ENCODE data around the gene PCDHA1. TPM values are rescaled to one million over a fixed set of nuclear protein-coding genes. Genes with fewer than 3 reads are reported as not detected.
A peak's percentile ranks its signal among the peaks of the same experiment; 100 is the strongest.
"Not testable (repeated sequence)": the region's sequence is repeated elsewhere in the genome, so short reads cannot be mapped to it uniquely, and the experiment has no call there.

The PCDHA1 gene
- total RNA-seq, 1 experiment from 2014 or later, result not detected

DNA sequence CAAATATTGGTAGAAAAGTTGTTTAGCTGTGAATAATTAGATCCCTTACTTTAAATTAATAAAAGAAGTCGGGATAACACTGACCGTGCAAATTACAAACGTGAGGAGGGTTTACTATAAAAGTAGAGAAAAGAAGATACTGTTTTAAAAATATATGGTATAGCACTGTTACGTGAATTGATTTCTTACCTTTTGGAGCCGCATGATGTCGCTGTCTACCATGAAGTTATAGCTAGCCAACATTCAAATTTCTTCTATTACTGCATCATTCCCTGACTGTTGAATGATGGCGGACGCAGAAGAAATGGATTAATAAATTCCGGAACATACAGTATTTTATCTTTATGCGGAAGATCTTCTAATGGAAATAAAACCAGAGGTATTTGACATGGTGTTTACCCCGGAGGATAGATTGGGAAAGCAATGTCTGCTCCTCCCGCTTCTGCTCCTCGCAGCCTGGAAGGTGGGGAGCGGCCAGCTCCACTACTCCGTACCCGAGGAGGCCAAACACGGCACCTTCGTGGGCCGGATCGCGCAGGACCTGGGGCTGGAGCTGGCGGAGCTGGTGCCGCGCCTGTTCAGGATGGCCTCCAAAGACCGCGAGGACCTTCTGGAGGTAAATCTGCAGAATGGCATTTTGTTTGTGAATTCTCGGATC is 41.9 kb downstream of the PCDHA1 start, which contains the start of gene PCDHA6:
TSS of gene PCDHA6 (plus strand) at position 257 of the 658 bp plus-strand sequence. CDS start at position 389, 132 bp downstream.
- no peak within 1 kb of the TSS for H3K27ac Mint-ChIP-seq (ENCODE audit: low read depth, unreplicated experiment)
- TF ChIP-seq, protein P1, sequence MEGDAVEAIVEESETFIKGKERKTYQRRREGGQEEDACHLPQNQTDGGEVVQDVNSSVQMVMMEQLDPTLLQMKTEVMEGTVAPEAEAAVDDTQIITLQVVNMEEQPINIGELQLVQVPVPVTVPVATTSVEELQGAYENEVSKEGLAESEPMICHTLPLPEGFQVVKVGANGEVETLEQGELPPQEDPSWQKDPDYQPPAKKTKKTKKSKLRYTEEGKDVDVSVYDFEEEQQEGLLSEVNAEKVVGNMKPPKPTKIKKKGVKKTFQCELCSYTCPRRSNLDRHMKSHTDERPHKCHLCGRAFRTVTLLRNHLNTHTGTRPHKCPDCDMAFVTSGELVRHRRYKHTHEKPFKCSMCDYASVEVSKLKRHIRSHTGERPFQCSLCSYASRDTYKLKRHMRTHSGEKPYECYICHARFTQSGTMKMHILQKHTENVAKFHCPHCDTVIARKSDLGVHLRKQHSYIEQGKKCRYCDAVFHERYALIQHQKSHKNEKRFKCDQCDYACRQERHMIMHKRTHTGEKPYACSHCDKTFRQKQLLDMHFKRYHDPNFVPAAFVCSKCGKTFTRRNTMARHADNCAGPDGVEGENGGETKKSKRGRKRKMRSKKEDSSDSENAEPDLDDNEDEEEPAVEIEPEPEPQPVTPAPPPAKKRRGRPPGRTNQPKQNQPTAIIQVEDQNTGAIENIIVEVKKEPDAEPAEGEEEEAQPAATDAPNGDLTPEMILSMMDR (IDR thresholded peaks at IDR 0.05; ENCODE audit: unreplicated experiment), result peak; percentile 37

DNA sequence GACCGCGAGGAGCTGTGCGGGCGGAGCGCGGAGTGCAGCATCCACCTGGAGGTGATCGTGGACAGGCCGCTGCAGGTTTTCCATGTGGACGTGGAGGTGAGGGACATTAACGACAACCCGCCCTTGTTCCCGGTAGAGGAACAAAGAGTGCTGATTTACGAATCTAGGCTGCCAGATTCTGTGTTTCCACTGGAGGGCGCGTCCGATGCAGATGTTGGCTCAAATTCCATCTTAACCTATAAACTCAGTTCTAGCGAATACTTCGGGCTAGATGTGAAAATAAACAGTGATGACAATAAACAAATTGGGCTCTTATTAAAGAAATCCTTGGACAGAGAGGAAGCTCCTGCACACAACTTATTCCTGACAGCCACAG is 42.4 kb downstream of the PCDHA1 start:
- peak; percentile 8 for DNase-seq (ENCODE audit: unreplicated experiment)
- Mint-ChIP-seq H3K4me3 (ENCODE audit: unreplicated experiment) (peak overlapping the region; percentile 81), H3K4me1 (ENCODE audit: insufficient read depth, unreplicated experiment) (no peaks in the 10 kb centered on the region), H3K9me3 (ENCODE audit: unreplicated experiment) (peaks cover 9% of the 10 kb centered on the region), H3K36me3 (ENCODE audit: insufficient read depth, unreplicated experiment) (peaks cover 5% of the 10 kb centered on the region), H3K27ac (ENCODE audit: low read depth, unreplicated experiment) (no peak overlapping the region), H3K27me3 (ENCODE audit: insufficient read depth, unreplicated experiment) (no peaks in the 10 kb centered on the region)
- intact Hi-C loops (cut with micrococcal nuclease), result no loop called here
- TF ChIP-seq, protein P1 (IDR thresholded peaks at IDR 0.05; ENCODE audit: unreplicated experiment), result peak; percentile 15
- BruUV-seq (replicated peaks), result no TSS peak
- ChIA-PET CTCF (interaction anchor here (0.8 to 3.8 kb wide), 7 partner anchors 10 to 735 kb away, joined by 3 to 27 read pairs (median 5); partner anchors contain the start of gene PCDHA4), POLR2A (interaction anchor here (1.2 to 2.6 kb wide), 3 partner anchors 21 to 221 kb away, joined by 3 to 19 read pairs (median 8); no protein-coding TSS in a partner anchor)

More for the DNA sequence above, 41.9 kb downstream of the PCDHA1 start, which contains the start of gene PCDHA6:
- ChIA-PET POLR2A (interaction anchor here (1.2 to 2.6 kb wide), 3 partner anchors 20 to 221 kb away, joined by 3 to 19 read pairs (median 8); no protein-coding TSS in a partner anchor), CTCF (interaction anchor here (0.6 to 3.8 kb wide), 10 partner anchors 9 to 773 kb away, joined by 3 to 27 read pairs (median 4); partner anchors contain the start of gene PCDHA4)
- Mint-ChIP-seq H3K27me3 (ENCODE audit: insufficient read depth, unreplicated experiment) (no peaks in the 10 kb centered on the region), H3K4me1 (ENCODE audit: insufficient read depth, unreplicated experiment) (no peaks in the 10 kb centered on the region), H3K4me3 (ENCODE audit: unreplicated experiment) (peak within 1 kb of the TSS; percentile 81), H3K36me3 (ENCODE audit: insufficient read depth, unreplicated experiment) (peaks cover 5% of the 10 kb centered on the region), H3K9me3 (ENCODE audit: unreplicated experiment) (peaks cover 4% of the 10 kb centered on the region)
- TSS peak; percentile 39 for BruUV-seq (replicated peaks)
- intact Hi-C loops (cut with micrococcal nuclease), result loop anchor here (1.0 kb wide), 1 partner anchor 213 kb away; no protein-coding TSS in a partner anchor
- peak; percentile 48 for DNase-seq (ENCODE audit: unreplicated experiment)

DNA sequence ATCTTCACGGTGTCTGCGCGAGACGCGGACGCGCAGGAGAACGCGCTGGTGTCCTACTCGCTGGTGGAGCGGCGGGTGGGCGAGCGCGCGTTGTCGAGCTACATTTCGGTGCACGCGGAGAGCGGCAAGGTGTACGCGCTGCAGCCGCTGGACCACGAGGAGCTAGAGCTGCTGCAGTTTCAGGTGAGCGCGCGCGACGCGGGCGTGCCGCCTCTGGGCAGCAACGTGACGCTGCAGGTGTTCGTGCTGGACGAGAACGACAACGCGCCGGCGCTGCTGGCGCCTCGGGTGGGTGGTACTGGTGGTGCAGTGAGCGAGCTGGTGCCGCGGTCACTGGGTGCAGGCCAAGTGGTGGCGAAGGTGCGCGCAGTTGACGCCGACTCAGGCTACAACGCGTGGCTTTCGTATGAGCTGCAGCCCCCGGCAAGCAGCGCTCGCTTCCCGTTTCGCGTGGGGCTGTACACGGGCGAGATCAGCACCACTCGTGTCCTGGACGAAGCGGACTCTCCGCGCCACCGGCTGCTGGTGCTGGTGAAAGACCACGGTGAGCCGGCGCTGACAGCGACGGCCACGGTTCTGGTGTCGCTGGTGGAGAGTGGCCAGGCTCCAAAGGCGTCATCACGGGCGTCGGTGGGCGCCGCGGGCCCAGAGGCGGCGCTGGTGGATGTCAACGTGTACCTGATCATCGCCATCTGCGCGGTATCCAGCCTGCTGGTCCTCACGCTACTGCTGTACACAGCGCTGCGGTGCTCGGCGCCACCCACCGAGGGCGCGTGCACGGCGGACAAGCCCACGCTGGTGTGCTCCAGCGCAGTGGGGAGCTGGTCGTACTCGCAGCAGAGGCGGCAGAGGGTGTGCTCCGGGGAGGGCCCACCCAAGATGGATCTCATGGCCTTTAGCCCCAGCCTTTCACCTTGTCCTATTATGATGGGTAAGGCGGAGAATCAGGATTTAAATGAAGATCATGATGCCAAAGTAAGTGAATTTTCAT is 43.9 kb downstream of the PCDHA1 start:
- DNase-seq (ENCODE audit: unreplicated experiment); H3K9me3 Mint-ChIP-seq (ENCODE audit: unreplicated experiment); H3K4me1 Mint-ChIP-seq (ENCODE audit: insufficient read depth, unreplicated experiment); BruUV-seq (replicated peaks); H3K4me3 Mint-ChIP-seq (ENCODE audit: unreplicated experiment); H3K27me3 Mint-ChIP-seq (ENCODE audit: insufficient read depth, unreplicated experiment); POLR2A ChIA-PET; intact Hi-C loops (cut with micrococcal nuclease); H3K27ac Mint-ChIP-seq (ENCODE audit: low read depth, unreplicated experiment); H3K36me3 Mint-ChIP-seq (ENCODE audit: insufficient read depth, unreplicated experiment): not testable (repeated sequence)
- CTCF ChIA-PET, result interaction anchor here (2.3 kb wide), 1 partner anchor 23 kb away, joined by 15 read pairs; the partner anchor contains the start of gene PCDHA4

DNA sequence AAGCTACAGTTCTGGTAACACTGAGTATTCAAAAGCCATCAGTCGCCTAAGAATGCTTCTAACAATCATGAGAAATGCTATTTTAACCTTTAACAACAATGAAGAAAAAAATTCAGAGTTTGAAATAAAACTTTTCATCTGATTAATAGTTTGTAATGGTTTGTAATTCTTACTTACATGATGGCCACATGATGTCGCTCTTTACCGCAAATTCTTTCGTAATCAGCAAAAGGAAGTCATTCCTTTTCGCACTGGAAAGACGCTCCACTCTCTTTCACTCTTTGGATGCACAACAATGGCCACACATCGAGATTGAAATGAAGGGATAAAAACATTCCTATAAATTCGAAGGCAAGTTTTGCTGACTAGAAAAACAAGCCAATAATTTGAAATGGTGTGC is 48.1 kb downstream of the PCDHA1 start, which contains the start of gene PCDHA7:
TSS of gene PCDHA7 (plus strand) at position 277 of the 400 bp plus-strand sequence. CDS start at position 392, 115 bp downstream.
- no peak for DNase-seq (ENCODE audit: unreplicated experiment)
- no TSS peak for BruUV-seq (replicated peaks)
- CTCF ChIA-PET, result interaction anchor here (0.6 kb wide), 1 partner anchor 223 kb away, joined by 3 read pairs; no protein-coding TSS in a partner anchor
- Mint-ChIP-seq H3K27me3 (ENCODE audit: insufficient read depth, unreplicated experiment) (no peaks in the 10 kb centered on the region), H3K36me3 (ENCODE audit: insufficient read depth, unreplicated experiment) (no peaks in the 10 kb centered on the region), H3K4me1 (ENCODE audit: insufficient read depth, unreplicated experiment) (no peaks in the 10 kb centered on the region), H3K9me3 (ENCODE audit: unreplicated experiment) (peaks cover 17% of the 10 kb centered on the region), H3K27ac (ENCODE audit: low read depth, unreplicated experiment) (no peak within 1 kb of the TSS), H3K4me3 (ENCODE audit: unreplicated experiment) (no peak within 1 kb of the TSS)
- intact Hi-C loops (cut with micrococcal nuclease), result no loop called here
- POLR2A ChIA-PET, result interaction anchor here (1.7 kb wide), 1 partner anchor 207 kb away, joined by 4 read pairs; no protein-coding TSS in a partner anchor
- TF ChIP-seq, protein P1 (IDR thresholded peaks at IDR 0.05; ENCODE audit: unreplicated experiment), result no peak

DNA sequence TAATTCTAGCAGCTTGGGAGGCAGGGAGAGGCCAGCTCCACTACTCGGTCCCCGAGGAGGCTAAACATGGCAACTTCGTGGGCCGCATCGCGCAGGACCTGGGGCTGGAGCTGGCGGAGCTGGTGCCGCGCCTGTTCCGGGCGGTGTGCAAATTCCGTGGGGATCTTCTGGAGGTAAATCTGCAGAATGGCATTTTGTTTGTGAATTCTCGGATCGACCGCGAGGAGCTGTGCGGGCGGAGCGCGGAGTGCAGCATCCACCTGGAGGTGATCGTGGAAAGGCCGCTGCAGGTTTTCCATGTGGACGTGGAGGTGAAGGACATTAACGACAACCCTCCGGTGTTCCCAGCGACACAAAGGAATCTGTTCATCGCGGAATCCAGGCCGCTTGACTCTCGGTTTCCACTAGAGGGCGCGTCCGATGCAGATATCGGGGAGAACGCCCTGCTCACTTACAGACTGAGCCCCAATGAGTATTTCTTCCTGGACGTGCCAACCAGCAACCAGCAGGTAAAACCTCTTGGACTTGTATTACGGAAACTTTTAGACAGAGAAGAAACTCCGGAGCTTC is 48.6 kb downstream of the PCDHA1 start:
- H3K27ac Mint-ChIP-seq (ENCODE audit: low read depth, unreplicated experiment); H3K4me3 Mint-ChIP-seq (ENCODE audit: unreplicated experiment); H3K36me3 Mint-ChIP-seq (ENCODE audit: insufficient read depth, unreplicated experiment); H3K27me3 Mint-ChIP-seq (ENCODE audit: insufficient read depth, unreplicated experiment); H3K4me1 Mint-ChIP-seq (ENCODE audit: insufficient read depth, unreplicated experiment); DNase-seq (ENCODE audit: unreplicated experiment); intact Hi-C loops (cut with micrococcal nuclease); BruUV-seq (replicated peaks): not testable (repeated sequence)
- H3K9me3 Mint-ChIP-seq (ENCODE audit: unreplicated experiment), result peaks cover 20% of the 10 kb centered on the region
- CTCF ChIA-PET, result interaction anchor here (0.6 kb wide), 1 partner anchor 223 kb away, joined by 3 read pairs; no protein-coding TSS in a partner anchor
- POLR2A ChIA-PET, result interaction anchor here (1.7 kb wide), 1 partner anchor 206 kb away, joined by 4 read pairs; no protein-coding TSS in a partner anchor
